ENCODE results near the gene DOCK9.

DOCK9 gene

DNA sequence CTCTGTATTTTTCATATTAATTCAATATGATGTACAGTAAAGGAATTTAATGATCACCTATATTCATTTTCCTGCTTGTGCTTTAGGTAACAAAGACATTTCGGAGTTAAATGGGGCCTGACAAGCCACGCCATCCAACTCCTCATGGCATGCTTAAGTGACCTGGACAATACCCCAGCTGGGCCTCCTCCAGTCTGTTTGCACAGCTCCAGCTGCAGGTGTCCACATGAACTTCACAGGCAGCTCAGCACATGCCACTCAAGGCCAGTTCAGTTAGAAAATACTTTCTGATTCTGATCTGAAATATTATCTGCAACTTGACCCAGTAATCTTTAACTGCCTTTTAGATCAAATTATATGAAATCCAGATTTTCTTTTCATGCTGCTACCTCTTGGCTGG, 135.8 kb downstream of the DOCK9 start:
- DNase-seq: no peak

DNA sequence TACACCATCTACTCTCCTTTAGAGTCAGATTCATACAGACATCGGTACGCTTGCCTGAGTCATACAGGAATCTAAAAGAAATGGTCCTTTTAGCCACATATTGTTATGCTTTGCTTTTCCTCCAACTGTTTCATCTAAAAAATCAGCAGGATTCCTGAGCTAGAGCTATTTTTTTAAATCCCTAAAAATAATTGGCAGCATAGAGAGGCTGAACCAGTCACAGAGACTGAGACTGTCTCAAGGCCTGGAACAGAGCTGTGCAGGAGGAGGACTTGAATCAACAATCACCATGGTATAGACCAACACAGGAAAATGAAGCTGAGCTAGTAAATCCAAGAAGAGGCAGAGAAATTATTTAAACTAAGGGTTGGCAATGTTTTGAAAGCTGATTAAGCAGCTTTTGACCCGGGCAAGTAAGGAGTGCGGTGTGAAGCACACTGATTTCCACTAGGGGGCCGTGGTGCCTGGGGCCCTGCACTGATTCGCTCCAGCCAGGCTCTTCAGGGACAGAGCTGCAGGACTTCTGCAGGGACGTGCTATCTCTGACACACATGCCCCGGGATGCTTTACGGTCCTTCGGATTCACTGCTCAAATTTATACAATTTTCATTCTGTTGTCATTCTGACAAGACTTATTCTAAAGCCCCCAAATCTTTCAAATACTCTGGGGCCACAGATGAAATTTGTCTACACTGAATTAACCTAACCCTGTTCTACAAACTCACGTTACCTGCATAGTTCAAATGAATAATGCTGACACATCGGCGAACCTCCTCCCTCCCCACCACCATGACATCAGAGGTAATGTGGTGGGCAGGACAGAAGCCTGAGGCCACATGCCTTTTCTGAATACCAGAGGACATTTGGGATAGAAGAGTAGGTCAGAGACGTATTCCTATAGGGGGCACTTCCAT, 137.8 kb downstream of the DOCK9 start:
- DNase-seq: peak; percentile 66

DNA sequence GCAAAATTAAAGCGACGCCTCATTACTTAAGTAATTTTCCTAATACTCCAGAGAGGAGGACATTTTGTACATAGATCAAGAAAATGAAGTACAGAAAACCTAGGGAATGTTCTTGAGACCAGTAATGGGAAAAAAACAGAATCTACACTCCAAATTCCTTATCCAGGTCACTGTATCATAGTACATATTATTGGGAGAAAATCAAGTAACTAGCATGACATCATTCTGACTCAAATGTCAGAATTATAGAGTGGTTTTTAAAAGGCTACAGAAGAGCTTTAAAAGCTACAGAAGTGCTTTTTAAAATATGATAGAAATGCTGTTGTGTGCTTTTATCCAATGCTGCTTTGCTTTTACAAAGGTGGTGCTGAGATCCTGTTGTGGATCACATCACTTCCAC, 139.1 kb downstream of the DOCK9 start:
- DNase-seq: no peak

DNA sequence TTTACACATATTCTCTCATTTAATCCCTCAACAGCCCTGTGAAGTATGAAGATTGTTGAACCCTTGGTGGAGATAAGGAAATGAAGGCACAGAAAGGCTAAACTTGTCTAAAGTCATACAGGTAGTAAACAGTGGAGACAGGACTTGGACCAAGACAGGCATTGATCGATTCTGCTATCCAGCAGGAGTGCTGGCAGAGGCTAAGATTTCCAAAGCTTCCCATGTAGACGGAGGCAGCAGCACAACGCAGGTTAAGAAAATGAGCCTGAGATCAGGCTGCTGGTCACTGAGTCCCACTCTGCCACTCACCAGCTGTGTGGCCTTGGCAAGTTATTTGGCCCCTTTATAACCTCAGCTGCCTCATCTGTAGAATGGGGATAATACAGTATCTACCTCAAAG, 140.0 kb downstream of the DOCK9 start:
- DNase-seq: no peak

DNA sequence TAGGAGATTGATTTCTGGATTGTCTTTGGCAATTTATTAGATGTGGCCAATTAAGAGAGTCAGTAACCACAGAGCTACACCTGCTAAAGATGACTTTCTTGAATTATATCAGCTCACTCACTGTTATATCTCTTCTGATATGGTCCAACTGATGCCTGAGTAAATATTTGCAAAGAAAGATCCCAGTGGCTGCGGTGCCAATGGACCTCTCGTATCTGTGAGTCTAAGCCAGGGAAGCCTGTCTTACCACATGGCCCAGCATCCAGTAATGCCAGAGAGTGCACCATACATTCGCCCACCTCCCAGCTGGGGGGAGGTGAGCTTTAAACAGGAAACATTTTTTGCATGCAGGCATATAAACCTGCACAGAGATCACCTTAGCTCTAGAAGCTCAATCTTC, 142.7 kb downstream of the DOCK9 start:
- no peak for DNase-seq

DNA sequence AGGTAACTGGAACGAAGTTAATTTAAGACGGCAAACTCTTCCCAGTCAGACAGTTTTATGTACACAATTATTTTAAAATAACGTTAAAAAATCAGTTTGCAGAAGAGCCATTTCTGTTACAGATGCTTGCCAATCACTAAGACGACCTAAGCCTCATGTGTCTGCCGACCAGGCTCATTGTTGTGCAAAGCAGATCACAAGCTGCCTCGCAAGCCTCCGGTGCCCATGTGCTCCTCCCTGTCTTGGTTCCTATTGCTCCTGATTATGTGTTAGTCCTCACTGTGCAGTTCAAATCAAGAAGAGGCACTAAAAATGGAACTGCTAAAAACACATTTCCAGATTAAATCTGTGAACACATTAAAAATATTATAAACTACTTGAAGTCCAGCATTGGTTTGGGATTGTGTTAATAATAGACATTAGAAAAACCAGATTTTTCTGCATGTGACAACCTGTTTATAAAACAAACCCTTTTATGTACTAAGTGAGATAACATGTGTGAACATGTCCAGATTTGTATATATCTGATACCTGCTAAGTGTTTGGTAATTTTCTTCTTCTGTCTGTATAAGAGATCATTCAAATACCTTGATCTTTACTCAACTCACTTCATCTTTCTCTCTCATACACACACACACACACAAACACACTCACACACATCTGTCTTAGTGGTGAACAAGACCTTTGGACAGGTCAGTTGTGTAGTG, 143.5 kb downstream of the DOCK9 start:
- no peak for DNase-seq

DNA sequence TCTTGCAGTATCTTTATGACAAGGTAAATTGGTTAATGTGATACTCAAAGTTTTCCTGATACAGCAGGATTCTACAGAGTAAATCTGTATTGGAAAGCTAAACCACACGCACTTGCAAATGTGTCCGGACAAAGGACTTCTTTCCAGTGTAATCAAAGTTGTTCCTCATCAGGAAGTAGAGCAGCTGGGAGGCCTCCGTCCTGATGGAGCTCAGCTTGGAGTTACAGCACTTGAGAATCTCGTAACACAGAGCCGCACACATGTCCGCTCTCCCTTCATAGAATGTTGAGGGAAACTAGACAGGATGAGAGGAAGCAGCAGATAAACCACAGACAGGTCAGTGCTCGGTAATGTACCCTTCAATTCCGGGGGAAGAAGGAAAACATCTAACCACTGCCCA, 146.6 kb downstream of the DOCK9 start:
- no peak for DNase-seq

DNA sequence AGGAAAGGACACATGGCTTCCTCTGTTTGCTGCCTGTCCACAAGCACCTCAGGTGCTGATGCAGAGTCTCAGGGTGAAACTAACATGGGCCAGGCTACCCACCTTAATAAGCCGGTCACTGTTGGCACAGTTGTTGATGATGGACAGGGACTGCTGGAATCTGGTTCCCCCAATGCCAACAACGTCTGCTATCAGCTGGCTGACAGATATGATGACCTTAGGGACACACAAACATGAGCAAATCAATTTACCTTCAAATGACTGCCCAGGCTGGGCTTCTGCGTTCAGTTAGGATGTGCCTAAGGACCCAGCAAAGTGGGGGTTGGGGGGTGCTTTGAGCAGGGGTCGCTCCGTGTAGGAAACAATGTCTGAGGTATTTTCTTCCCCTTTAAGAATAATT, 148.3 kb downstream of the DOCK9 start:
- DNase-seq: no peak

DNA sequence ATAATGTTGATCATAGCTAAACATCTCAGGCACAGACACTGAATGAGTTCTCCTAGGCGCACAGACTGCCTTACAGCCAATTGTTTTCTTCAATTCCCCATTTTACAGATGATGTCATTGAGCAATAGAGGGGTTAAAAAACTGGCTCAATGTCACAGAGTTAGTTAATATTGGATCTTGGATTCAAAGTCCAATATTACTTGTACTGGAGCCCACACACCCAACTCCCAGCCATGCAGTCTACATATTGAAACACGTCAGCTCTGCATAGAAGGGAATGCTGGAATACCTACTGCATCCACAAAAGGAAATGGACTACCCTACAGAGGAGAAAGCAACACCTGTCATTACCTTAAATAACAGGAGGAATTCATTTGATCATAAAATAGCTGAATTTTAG, 149.2 kb downstream of the DOCK9 start:
- no peak for DNase-seq

DNA sequence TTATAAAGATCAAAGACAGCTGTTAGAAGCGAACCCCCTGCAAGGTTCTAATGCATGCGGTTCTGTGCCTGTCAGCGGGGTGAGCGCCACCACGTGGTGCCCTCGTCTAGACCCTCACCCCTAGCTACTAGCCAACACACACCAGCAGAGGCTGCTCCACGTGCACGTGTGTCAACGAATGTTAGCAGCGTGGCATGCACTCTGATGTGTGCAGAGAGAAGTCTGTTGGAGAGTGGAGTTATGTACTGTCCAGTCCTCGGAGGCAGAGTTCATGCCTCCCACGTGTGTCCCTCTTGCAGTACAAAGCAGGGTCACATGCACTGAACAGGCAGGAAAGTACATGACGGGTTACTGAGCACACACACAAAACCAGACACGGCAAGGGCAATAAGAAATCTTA, 150.4 kb downstream of the DOCK9 start:
- no peak for DNase-seq

DNA sequence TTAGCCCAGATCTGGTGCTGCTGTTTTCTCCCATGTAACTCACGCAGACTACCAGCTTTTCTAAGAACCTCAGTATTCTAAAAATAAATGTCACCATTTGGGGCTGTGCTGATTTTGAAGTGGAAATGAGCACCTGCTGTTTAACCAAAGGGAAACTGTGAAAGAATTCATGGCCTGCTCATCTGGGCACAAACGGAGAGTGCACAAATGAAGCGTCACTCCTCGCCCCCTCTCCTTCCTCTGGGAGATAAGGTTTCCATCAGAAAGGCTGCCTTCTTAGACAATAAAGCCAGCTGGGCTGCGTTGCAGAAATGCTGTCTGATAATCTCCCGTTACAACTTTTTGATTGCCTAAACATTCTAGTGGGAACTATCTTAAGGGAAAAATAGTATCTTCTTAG, 151.7 kb downstream of the DOCK9 start:
- no peak for DNase-seq

DNA sequence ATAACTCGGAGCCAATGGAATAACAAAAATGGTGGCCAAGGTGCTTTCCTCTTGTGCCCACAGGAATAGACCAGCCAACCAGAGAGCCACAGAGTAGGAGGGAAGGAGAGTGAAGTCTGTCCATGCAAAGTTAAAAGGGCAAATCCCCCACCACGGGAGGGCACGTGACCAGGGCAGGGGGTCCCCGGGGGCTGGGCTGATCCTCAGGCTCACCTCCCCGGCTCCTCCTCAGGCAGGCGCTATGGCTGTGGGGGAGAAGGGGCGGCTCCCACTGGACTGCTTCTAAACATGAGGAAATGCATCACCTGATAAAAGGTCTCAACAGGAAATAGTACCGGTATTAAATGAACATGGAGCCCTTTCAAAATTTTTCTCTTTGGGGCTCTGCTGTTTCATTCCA, 152.2 kb downstream of the DOCK9 start:
- DNase-seq: no peak

DNA sequence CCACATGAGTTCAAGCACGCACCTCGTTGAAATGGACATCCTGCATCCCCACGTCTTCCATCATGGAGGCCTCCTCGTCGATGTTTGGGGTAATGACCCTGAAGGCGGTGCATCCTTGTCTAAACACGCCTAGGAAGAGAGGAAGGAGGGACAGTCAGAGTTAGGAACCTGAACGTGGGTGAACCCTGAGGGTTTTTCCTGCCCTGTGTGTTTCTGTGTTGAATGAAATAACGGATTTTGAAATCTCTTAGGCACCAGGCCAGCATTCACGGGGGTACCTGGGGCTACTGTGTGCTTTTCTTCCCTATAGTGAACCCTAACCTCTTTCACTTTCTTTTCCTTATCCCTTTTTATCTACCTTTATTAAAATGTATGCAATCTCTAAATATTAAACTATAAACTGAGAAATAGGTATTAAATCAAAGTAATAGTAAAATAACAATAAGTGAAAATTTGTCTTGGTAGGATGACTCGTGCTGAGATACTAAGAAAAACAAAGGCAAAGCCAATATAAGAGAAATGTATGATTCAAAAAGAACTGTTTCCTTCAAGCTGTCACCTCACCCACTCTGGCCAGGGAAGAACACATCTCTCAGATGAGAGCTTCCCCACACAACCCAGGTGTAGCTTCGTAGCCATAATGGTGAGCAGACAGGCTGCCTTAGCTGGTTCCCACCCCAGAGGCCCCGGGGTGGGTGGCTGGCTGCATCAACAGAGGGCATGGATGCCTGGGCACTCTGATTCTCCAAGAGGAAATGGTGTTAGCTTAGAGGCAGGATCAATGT, 153.3 kb downstream of the DOCK9 start:
- no peak for DNase-seq

DNA sequence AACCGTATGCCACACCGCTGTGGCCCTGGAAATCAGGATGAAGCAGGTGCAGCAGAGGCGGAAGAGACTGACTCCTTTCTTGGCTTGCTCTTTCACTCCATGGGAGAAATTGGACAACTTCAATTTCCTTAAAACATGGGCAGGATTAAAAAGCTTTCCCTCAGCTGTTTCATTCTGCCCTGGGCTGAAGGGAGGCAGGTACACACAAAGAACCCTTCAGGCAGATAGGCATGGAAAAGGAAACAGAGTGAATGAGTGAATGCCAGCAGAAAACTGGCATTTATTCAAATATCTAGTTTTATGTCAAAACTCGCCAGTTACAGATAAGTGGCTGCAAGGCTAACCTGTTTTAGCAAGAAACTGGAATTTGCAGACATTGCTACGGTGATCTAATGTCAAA, 154.4 kb downstream of the DOCK9 start:
- no peak for DNase-seq

DNA sequence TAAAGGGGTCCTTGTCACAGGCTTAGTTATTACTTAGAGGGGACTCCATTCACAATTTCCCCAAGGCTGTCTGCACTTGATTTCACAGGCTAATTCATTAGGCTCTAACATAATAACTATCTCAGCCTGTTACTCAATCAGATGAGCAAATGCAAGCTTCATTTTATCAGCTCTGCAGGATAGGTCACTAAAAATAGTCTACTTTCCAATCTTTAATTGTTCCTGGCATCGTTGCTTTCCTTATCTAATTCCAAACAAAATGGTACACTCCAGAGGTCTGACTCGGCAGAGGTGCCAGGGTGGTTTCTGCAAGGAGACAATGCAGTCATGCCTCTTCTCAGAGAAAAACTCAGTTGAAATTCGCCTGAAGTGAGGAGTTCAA, 155.6 kb downstream of the DOCK9 start:
- DNase-seq: no peak

DNA sequence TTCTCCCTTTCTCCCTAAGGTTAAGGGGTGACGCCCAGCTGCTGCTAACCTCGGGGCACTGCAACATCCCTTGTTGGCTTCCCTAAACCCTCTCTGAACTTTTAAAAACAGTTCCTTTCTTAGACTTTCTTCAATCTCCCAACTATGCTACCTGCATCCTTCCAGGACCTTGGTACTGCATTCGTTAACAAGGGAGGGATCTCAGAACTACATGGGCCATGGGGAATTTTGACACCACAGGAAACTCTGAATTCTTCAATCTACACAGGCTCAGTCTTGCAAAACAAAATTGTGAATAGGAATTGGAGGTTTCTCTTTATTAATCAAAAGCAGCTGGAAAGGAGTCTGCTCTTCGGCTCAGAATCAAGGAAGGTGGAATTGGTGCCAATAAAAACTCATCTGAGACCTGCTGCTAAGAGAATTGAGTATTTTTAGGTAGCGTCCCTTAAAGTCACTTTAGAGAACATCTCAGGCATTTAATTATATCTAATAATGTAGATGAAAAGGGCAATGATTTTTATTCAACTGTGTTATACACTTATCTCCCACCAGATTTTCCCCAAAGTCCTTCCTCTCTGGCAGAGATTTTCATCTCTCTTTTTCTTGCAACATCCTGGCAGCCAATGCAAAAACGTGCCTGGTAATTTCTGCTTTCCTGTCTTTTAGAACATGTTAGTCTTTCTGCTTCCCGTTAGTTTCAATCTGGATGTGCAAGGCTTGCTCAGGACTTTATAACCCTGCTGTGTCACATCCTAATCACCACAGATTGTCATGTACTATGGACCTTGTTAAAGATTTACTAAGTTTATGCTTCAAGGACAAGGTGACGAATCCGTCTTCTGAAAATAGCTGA, 156.3 kb downstream of the DOCK9 start:
- DNase-seq: no peak

DNA sequence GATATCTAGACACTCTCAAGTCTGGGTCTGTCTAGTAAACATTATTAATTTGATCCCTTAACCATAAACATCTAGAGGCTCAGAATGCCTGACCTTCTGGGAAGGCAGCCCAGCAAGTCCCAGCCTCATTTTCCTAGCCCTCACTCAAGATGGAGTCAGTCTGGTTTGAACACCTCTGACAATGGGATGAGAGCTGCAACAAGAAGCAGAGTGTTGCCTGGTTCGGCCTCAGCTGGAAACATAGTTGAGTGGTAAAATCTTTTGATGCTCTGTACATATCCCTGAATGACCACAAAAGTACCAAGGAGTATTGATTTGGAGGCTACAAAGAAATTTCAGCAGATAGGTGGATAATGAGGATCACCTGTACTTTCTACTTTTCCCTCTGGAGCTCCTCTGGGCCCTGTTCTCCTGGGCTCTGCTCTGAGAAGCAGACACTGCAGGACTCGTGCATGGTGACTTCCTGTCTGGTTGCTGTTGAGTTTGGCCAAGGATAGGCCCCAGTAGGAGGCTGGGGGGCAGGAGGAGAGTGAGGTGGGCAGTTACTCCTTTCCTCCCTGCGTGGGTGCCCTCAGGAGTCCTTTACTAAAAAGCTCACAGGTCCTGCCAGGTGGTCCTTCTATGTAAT, 157.0 kb downstream of the DOCK9 start:
- no peak for DNase-seq

DNA sequence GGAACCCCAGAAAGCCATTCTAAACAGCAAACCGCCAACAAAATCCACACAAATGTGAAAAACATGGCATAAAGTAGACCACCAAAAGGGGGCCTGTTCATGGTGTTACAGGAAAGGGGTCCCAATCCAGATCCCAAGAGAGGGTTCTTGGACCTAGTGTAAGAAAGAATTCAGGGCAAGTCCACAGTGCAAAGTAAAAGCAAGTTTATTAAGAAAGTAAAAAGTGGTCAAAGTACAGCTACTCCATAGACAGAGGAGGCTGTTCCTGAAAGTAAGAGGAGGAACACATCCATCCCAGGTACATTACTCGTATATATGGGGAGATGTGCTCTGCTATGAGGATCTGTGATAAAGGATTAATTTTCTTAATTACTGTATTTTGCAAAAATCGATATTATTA, 157.6 kb downstream of the DOCK9 start:
- no peak for DNase-seq

DNA sequence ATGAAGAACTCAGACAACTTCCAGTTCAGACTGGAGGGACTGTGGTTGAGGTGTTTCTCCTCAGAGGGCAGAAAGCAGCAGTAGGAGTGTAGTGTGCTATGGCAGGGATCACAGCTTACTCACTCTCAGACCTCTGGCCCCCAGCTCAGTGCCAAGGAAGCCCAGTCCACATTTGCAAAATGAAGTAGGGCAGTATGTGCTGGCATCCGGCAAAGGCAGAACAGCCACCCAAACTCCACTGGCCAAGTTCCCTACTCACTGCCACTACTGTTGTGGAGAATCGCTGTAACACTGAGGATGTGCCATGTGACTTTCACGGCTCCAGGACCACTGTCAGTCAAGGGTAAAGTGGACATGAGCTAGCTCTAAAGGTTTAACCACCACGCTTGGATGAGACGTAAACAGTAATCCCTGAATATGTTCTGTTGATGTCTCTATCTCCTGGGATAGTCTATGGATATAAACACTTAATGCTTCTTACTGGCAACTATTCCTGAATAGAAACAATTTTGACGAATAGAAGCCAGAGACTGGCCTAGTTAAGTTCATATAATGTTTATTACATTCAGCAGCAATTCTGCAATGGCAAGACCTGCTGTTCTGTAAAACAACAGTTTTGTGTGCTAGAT, 158.4 kb downstream of the DOCK9 start:
- DNase-seq: no peak

DNA sequence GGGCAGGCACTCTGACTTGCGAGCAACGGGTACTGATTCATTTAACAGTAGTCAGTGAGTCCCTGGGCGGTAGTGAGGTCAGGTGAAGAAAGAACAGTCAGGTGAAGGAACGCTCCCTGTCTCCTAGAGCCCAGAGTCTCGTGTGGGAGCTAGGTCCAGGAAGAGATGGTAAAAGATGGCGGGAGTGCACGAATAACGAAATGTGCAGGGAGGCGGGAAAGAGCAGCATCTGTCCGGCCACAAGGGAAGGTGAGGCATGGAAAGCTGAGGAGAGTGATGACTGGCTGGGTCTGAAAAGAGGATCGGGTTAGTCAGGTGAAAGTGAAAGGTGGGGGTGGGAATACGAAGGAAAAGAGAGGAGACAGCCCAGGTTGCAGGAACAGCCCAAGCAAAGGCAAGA, 161.5 kb downstream of the DOCK9 start:
- no peak for DNase-seq

DNA sequence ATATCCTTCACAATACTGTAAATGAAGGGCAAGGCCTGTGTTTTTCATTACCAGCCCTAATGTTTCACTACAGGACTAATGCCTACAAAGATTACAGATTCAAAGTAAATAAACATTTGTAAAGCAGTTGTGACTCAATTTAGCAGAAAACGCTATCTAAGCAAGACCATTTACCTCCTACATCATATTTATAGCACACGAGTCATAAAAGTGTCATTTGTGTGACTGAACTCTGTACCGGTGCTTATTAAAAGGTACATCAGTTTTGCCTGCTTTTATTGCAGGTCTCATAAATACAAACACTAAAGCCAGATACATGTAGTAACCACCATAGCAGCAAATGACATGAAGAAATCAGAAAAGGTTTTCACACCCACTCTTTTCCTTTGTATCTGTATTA, 163.9 kb downstream of the DOCK9 start:
- DNase-seq: no peak
